Neural cell (in vitro differentiated cells): ENCODE results near the gene SH3PXD2B. TPM values are rescaled to one million over a fixed set of nuclear protein-coding genes. Genes with fewer than 3 reads are reported as not detected.

ENCODE experiments used
- H2AFZ ChIP-seq: fragments of 200-600, 300-800 bp; sonication (generic), shearing (Covaris generic); 2 replicates; pipeline ENCODE4 v1.6.0; 2014; ENCODE audit warnings: low read depth, mild to moderate bottlenecking, antibody characterized with exemption, low read length, moderate library complexity
- H3F3A ChIP-seq: fragments of 200-600 bp; shearing (Covaris generic); 2 replicates; pipeline ENCODE4 v1.6.1; 2016; ENCODE audit warnings: mild to moderate bottlenecking, moderate library complexity, mixed read lengths, antibody characterized with exemption, low read length; ENCODE audit not compliant: insufficient read depth, poor library complexity, severe bottlenecking
- H3K27ac ChIP-seq: fragments of 200-600, 300-800 bp; sonication (generic), shearing (Covaris generic); 2 replicates; pipeline ENCODE4 v1.5.1; 2014; ENCODE audit warnings: mild to moderate bottlenecking, low read length, moderate library complexity
- H3K27me3 ChIP-seq: fragments of 300-800, 200-600 bp; sonication (generic), shearing (Covaris generic); 2 replicates; pipeline ENCODE4 v1.6.0; 2014; ENCODE audit warnings: mild to moderate bottlenecking, low read depth, low read length, moderate library complexity; ENCODE audit not compliant: insufficient read depth
- H3K36me3 ChIP-seq: fragments of 300-800, 200-600 bp; sonication (generic), shearing (Covaris generic); 2 replicates; pipeline ENCODE4 v1.5.1; 2014; ENCODE audit warnings: mild to moderate bottlenecking, antibody characterized with exemption, low read length, moderate library complexity; ENCODE audit not compliant: insufficient read depth
- H3K4me2 ChIP-seq: fragments of 300-800, 200-600 bp; sonication (generic), shearing (Covaris generic); 2 replicates; pipeline ENCODE4 v1.6.0; 2014; ENCODE audit warnings: mild to moderate bottlenecking, low read length
- H3K4me3 ChIP-seq: fragments of 300-800, 200-600 bp; sonication (generic), shearing (Covaris generic); 2 replicates; pipeline ENCODE4 v1.5.1; 2014; ENCODE audit warnings: mild to moderate bottlenecking, low read length, moderate library complexity
- H3K79me2 ChIP-seq: fragments of 200-600 bp; shearing (Covaris generic); replicated peaks from 2 replicates; pipeline ENCODE4 v1.6.0; 2014; ENCODE audit warnings: mild to moderate bottlenecking, low read length, moderate library complexity; ENCODE audit not compliant: insufficient read depth
- H3K9ac ChIP-seq: fragments of 300-800, 200-600 bp; sonication (generic), shearing (Covaris generic); 2 replicates; pipeline ENCODE4 v1.6.1; 2016; ENCODE audit warnings: mild to moderate bottlenecking, low read length, mixed read lengths
- H3K9me2 ChIP-seq: fragments of 200-600 bp; shearing (Covaris generic); 2 replicates; pipeline ENCODE4 v1.6.1; 2016; ENCODE audit warnings: mild to moderate bottlenecking, low read length, mixed read lengths; ENCODE audit not compliant: insufficient read depth
- H3K9me3 ChIP-seq: fragments of 200-600, 300-800 bp; sonication (generic), shearing (Covaris generic); 2 replicates; pipeline ENCODE4 v1.6.1; 2016; ENCODE audit warnings: mild to moderate bottlenecking, mixed run types, low read length, moderate library complexity, mixed read lengths
- H4K20me1 ChIP-seq: fragments of 200-600 bp; shearing (Covaris generic); 2 replicates; pipeline ENCODE4 v1.6.1; 2016; ENCODE audit warnings: mild to moderate bottlenecking, mixed run types; ENCODE audit not compliant: insufficient read depth
- EP300 ChIP-seq: fragments of 450-650 bp; conservative IDR thresholded peaks from 2 replicates; pipeline ENCODE4 v1.6.1; 2014; ENCODE audit warnings: antibody characterized with exemption, mild to moderate bottlenecking, moderate library complexity; ENCODE audit not compliant: poor library complexity, severe bottlenecking
- EZH2 ChIP-seq: fragments of 200-600, 300-800 bp; shearing (Covaris generic), sonication (generic); IDR thresholded peaks from 2 replicates; pipeline ENCODE4 v1.6.1; 2014; ENCODE audit warnings: antibody characterized with exemption, low read length, borderline replicate concordance, mild to moderate bottlenecking; ENCODE audit not compliant: insufficient read depth, poor library complexity, severe bottlenecking
- MXI1 ChIP-seq: fragments of 450-650 bp; conservative IDR thresholded peaks from 2 replicates; pipeline ENCODE4 v1.6.1; 2014; ENCODE audit warnings: antibody characterized with exemption, mild to moderate bottlenecking; ENCODE audit not compliant: poor library complexity, severe bottlenecking
- POLR2AphosphoS5 ChIP-seq: IDR thresholded peaks from 2 replicates; pipeline ENCODE4 v1.6.1; 2012
- RAD21 ChIP-seq: fragments of 450-650 bp; conservative IDR thresholded peaks from 2 replicates; pipeline ENCODE4 v1.6.1; 2014; ENCODE audit warnings: antibody characterized with exemption, mild to moderate bottlenecking, moderate library complexity
- SMC3 ChIP-seq: fragments of 450-650 bp; conservative IDR thresholded peaks from 2 replicates; pipeline ENCODE4 v1.6.1; 2014; ENCODE audit warnings: antibody characterized with exemption, mild to moderate bottlenecking, moderate library complexity; ENCODE audit not compliant: poor library complexity
- TAF1 ChIP-seq: IDR thresholded peaks from 2 replicates; pipeline ENCODE4 v1.6.1; 2012; ENCODE audit warnings: low read depth
- polyA plus RNA-seq: library from polyadenylated mRNA; depleted of rRNA; stranded (reverse); fragments of >200 nt; gene quantifications from 2 replicates; pipeline ENCODE4 v1.2.3, GENCODE V29; 2014
- TF ChIP-seq, protein P1 (sequence below): fragments of 450-650 bp; IDR thresholded peaks from 2 replicates; pipeline ENCODE4 v1.5.1; 2014; ENCODE audit warnings: antibody characterized with exemption, mild to moderate bottlenecking, moderate library complexity; ENCODE audit not compliant: poor library complexity, severe bottlenecking
- TF ChIP-seq, protein P2 (sequence below): IDR thresholded peaks from 2 replicates; pipeline ENCODE4 v1.6.1; 2012; ENCODE audit warnings: borderline replicate concordance

The SH3PXD2B gene
- polyA plus RNA-seq, 1 donor from 2014 or later = 11.7 TPM

DNA sequence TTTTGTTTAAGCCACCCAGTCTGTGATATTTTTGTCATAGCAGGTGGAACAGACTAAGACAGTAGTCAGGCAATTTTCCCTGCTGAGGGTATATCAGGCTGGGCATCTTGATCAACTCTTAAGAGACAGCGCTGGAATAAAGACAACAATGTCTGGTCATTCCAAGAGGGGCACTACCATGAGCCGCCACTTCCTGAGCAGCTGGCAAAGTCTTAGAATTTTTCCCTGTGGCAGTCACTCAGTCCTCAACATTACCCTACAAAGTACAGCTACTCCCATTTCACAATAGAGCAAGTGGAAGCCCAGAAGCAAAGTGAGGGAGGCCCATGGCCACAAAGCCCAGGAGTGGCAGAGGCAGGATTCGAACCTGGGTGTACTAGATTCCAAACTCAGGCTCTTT is 74.8 kb downstream of the SH3PXD2B start:
- Histone ChIP-seq H3K9ac (no peak overlapping the region), H3K36me3 (no peaks in the 10 kb centered on the region), H3K79me2 (no peaks in the 10 kb centered on the region), H3K27ac (no peak overlapping the region), H3K27me3 (no peaks in the 10 kb centered on the region), H3F3A (no peaks in the 10 kb centered on the region), H2AFZ (no peak overlapping the region), H4K20me1 (no peaks in the 10 kb centered on the region), H3K4me2 (no peak overlapping the region), H3K9me3 (no peaks in the 10 kb centered on the region), H3K4me3 (no peak overlapping the region), H3K9me2 (no peaks in the 10 kb centered on the region)
- no peak for TF ChIP-seq EP300
- TF ChIP-seq MXI1 = no peak
- no peak for TF ChIP-seq RAD21
- no peak for TF ChIP-seq SMC3
- no peak for TF ChIP-seq TAF1
- TF ChIP-seq, protein P1, sequence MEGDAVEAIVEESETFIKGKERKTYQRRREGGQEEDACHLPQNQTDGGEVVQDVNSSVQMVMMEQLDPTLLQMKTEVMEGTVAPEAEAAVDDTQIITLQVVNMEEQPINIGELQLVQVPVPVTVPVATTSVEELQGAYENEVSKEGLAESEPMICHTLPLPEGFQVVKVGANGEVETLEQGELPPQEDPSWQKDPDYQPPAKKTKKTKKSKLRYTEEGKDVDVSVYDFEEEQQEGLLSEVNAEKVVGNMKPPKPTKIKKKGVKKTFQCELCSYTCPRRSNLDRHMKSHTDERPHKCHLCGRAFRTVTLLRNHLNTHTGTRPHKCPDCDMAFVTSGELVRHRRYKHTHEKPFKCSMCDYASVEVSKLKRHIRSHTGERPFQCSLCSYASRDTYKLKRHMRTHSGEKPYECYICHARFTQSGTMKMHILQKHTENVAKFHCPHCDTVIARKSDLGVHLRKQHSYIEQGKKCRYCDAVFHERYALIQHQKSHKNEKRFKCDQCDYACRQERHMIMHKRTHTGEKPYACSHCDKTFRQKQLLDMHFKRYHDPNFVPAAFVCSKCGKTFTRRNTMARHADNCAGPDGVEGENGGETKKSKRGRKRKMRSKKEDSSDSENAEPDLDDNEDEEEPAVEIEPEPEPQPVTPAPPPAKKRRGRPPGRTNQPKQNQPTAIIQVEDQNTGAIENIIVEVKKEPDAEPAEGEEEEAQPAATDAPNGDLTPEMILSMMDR = no peak
- TF ChIP-seq POLR2AphosphoS5 = no peak
- TF ChIP-seq, protein P2, sequence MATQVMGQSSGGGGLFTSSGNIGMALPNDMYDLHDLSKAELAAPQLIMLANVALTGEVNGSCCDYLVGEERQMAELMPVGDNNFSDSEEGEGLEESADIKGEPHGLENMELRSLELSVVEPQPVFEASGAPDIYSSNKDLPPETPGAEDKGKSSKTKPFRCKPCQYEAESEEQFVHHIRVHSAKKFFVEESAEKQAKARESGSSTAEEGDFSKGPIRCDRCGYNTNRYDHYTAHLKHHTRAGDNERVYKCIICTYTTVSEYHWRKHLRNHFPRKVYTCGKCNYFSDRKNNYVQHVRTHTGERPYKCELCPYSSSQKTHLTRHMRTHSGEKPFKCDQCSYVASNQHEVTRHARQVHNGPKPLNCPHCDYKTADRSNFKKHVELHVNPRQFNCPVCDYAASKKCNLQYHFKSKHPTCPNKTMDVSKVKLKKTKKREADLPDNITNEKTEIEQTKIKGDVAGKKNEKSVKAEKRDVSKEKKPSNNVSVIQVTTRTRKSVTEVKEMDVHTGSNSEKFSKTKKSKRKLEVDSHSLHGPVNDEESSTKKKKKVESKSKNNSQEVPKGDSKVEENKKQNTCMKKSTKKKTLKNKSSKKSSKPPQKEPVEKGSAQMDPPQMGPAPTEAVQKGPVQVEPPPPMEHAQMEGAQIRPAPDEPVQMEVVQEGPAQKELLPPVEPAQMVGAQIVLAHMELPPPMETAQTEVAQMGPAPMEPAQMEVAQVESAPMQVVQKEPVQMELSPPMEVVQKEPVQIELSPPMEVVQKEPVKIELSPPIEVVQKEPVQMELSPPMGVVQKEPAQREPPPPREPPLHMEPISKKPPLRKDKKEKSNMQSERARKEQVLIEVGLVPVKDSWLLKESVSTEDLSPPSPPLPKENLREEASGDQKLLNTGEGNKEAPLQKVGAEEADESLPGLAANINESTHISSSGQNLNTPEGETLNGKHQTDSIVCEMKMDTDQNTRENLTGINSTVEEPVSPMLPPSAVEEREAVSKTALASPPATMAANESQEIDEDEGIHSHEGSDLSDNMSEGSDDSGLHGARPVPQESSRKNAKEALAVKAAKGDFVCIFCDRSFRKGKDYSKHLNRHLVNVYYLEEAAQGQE = no peak
- TF ChIP-seq EZH2 = no peak

DNA sequence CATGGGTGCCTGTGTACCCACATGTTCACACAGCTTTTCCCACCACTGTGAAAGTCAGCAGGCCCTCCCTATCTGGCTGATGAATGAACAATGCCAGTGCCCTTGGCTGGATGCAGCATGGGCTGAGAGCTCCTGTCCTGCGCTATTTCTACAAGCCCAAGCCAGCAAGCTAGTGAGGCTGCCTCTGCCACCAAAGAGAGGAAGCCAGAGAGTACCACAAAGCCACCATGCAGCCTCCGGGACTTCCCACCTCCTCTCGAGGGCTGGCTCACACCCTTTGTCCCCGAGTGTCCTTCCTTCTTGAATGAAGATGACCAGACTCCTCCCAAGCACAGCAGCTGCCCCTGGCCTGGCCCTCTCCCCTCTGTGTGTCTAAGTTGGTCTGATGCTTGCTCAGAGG is 76.5 kb downstream of the SH3PXD2B start:
- no peaks in the 10 kb centered on the region for H3K36me3 ChIP-seq

More for the DNA sequence above, 76.5 kb downstream of the SH3PXD2B start:
- no peaks in the 10 kb centered on the region for H3K79me2 ChIP-seq
- H3F3A ChIP-seq = no peaks in the 10 kb centered on the region
- no peak overlapping the region for H2AFZ ChIP-seq
- H3K27me3 ChIP-seq = no peaks in the 10 kb centered on the region
- no peak overlapping the region for H3K4me3 ChIP-seq
- no peak overlapping the region for H3K27ac ChIP-seq
- H3K4me2 ChIP-seq = no peak overlapping the region
- no peak for TF ChIP-seq TAF1
- TF ChIP-seq, protein P2 = no peak
- no peak for TF ChIP-seq EP300
- TF ChIP-seq POLR2AphosphoS5 = no peak
- no peak for TF ChIP-seq EZH2
- TF ChIP-seq RAD21 = no peak
- no peak for TF ChIP-seq MXI1
- no peak for TF ChIP-seq SMC3
- TF ChIP-seq, protein P1 = no peak
- H3K9me3 ChIP-seq = no peaks in the 10 kb centered on the region
- no peaks in the 10 kb centered on the region for H3K9me2 ChIP-seq
- no peaks in the 10 kb centered on the region for H4K20me1 ChIP-seq
- no peak overlapping the region for H3K9ac ChIP-seq
